ENCODE results near the gene KCNK16.

GRCh38 chr6:39279539-39279938 is 43.0 kb downstream of the KCNK16 start:
- TF ChIP-seq CTCF (IDR thresholded peaks at IDR 0.05; ENCODE audit: low read depth, low read length) (no peak), EZH2phosphoT487 (IDR thresholded peaks at IDR 0.05; ENCODE audit: low read depth) (no peak)

Measured in OCI-LY3 (cell line).